Spinal cord (tissue), 10 donors: Measurements from ENCODE around the gene PARN. TPM values are rescaled to one million over a fixed set of nuclear protein-coding genes. Genes with fewer than 3 reads are reported as not detected.

Experiments used
- DNase-seq, 6 donors: peaks; one replicate each; pipeline versions ENCODE4 v3.0.0 to v3.0.0-alpha.2; 2013 to 2015; ENCODE audit warnings: low spot score in 6 of 6, low read depth in 4 of 6
- H3K27ac ChIP-seq: one replicate; pipeline ENCODE4 v1.5.1; 2013; ENCODE audit warnings: low read depth, low read length, control low read depth
- H3K27me3 ChIP-seq: one replicate; pipeline ENCODE4 v1.6.1; 2013; ENCODE audit warnings: low read length; ENCODE audit not compliant: control insufficient read depth, insufficient read depth
- H3K36me3 ChIP-seq: one replicate; pipeline ENCODE4 v1.6.1; 2013; ENCODE audit warnings: low read length; ENCODE audit not compliant: control insufficient read depth, insufficient read depth
- H3K4me1 ChIP-seq: one replicate; pipeline ENCODE4 v1.6.1; 2013; ENCODE audit warnings: low read length; ENCODE audit not compliant: control insufficient read depth, insufficient read depth
- H3K4me3 ChIP-seq: one replicate; pipeline ENCODE4 v1.5.1; 2013; ENCODE audit warnings: low read depth, low read length, control low read depth
- H3K9me3 ChIP-seq: one replicate; pipeline ENCODE4 v1.6.1; 2013; ENCODE audit warnings: low read length; ENCODE audit not compliant: control insufficient read depth, insufficient read depth
- WGBS: methylation state at CpG from one replicate; pipeline ENCODE4 v1.1.5; 2013; ENCODE audit warnings: missing lambda C conversion rate; ENCODE audit not compliant: insufficient coverage; 5-methylcytosine and 5-hydroxymethylcytosine counted together
- long read RNA-seq, 4 donors: transcript quantifications; one replicate each; lab custom pipeline, GENCODE V29; 2026
- polyA plus RNA-seq, 2 donors: library from polyadenylated mRNA; unstranded; fragments of 120-200 nt; gene quantifications; one replicate each; pipeline ENCODE4 v1.2.1, GENCODE V29; 2013; ENCODE audit not compliant: insufficient read length in 2 of 2
- total RNA-seq, 2 donors: library from RNA; depleted of rRNA in 1 of 2; stranded (reverse); fragments of 120-200 nt in 1 of 2; fragments of >200 nt in 1 of 2; gene quantifications; one replicate each; pipeline versions ENCODE4 v1.2.3 to v1.2.4, GENCODE V29; 2013 to 2014
- donor health status: healthy.

PARN gene
- total RNA-seq: 10 to 100 TPM; 26.3 to 33.6 TPM
- 10 to 100 TPM; 23.5 to 24.2 TPM for polyA plus RNA-seq
- long read RNA-seq, donor 1, partial matches to known transcripts: 10 of 14 reads
- long read RNA-seq, donor 1, other reads (novel, unspliced or antisense): 0 of 14 reads
- long read RNA-seq, donor 2: 0 reads
- long read RNA-seq, donor 3: 0 reads
- long read RNA-seq, donor 4, partial matches to known transcripts: 0 of 2 reads
- long read RNA-seq, donor 4, other reads (novel, unspliced or antisense): 0 of 2 reads

- H3K4me1 ChIP-seq: peaks cover 28% of the 10 kb centered on the region
- peak; percentile 76 to 98 (median 87) for DNase-seq
- H3K36me3 ChIP-seq: peaks cover 7% of the 10 kb centered on the region
- under 1% methylated on average over 51 of the region's 51 CpGs for WGBS
- H3K9me3 ChIP-seq: no peaks in the 10 kb centered on the region
- H3K27ac ChIP-seq: peak within 1 kb of the TSS; percentile 87
- no peaks in the 10 kb centered on the region for H3K27me3 ChIP-seq
- H3K4me3 ChIP-seq: peak within 1 kb of the TSS; percentile 88
These were observed at the start of gene PARN for GRCh38 chr16:14629919-14630619. Gene PARN, minus strand, starts transcription at chr16:14630260. Its CDS starts 135 bp downstream, at chr16:14630125.

GRCh38 chr16:14678748-14679497, 48.9 kb upstream of the PARN start:
- WGBS: 76% methylated on average over 9 of the region's 11 CpGs
- DNase-seq: no peak
- no peak overlapping the region for H3K4me3 ChIP-seq
- no peaks in the 10 kb centered on the region for H3K4me1 ChIP-seq
- no peaks in the 10 kb centered on the region for H3K36me3 ChIP-seq
- H3K27ac ChIP-seq: no peak overlapping the region
- no peaks in the 10 kb centered on the region for H3K9me3 ChIP-seq
- no peaks in the 10 kb centered on the region for H3K27me3 ChIP-seq

GRCh38 chr16:14677627-14678026, 47.6 kb upstream of the PARN start:
- Histone ChIP-seq H3K27me3 (no peaks in the 10 kb centered on the region), H3K4me3 (no peak overlapping the region), H3K4me1 (no peaks in the 10 kb centered on the region), H3K9me3 (no peaks in the 10 kb centered on the region), H3K36me3 (no peaks in the 10 kb centered on the region), H3K27ac (no peak overlapping the region)
- no peak for DNase-seq
- 95% methylated on average over 2 of the region's 5 CpGs for WGBS

- no peak for DNase-seq
- Histone ChIP-seq H3K27me3 (no peaks in the 10 kb centered on the region), H3K27ac (no peak overlapping the region), H3K4me1 (no peaks in the 10 kb centered on the region), H3K9me3 (no peaks in the 10 kb centered on the region), H3K36me3 (no peaks in the 10 kb centered on the region), H3K4me3 (no peak overlapping the region)
- no CpG with 5 or more reads among the region's 3 CpGs for WGBS
These were observed 46.6 kb upstream of the PARN start for GRCh38 chr16:14676633-14677032.

GRCh38 chr16:14672403-14672971, 42.4 kb upstream of the PARN start:
- H3K4me1 ChIP-seq: no peaks in the 10 kb centered on the region
- DNase-seq: no peak
- no peaks in the 10 kb centered on the region for H3K9me3 ChIP-seq
- H3K27ac ChIP-seq: no peak overlapping the region
- peaks cover 16% of the 10 kb centered on the region for H3K36me3 ChIP-seq
- H3K4me3 ChIP-seq: no peak overlapping the region
- 85% methylated on average over 5 of the region's 7 CpGs for WGBS
- no peaks in the 10 kb centered on the region for H3K27me3 ChIP-seq

- DNase-seq: no peak
- WGBS: 80% methylated on average over 1 of the region's 4 CpGs
- Histone ChIP-seq H3K4me1 (no peaks in the 10 kb centered on the region), H3K27ac (no peak overlapping the region), H3K9me3 (no peaks in the 10 kb centered on the region), H3K4me3 (no peak overlapping the region), H3K27me3 (no peaks in the 10 kb centered on the region), H3K36me3 (peaks cover 37% of the 10 kb centered on the region)
These were observed 39.7 kb upstream of the PARN start for GRCh38 chr16:14669776-14670175.

GRCh38 chr16:14668556-14669223, 38.6 kb upstream of the PARN start:
- Histone ChIP-seq H3K36me3 (peaks cover 45% of the 10 kb centered on the region), H3K9me3 (no peaks in the 10 kb centered on the region), H3K4me1 (no peaks in the 10 kb centered on the region), H3K27me3 (no peaks in the 10 kb centered on the region), H3K27ac (no peak overlapping the region), H3K4me3 (no peak overlapping the region)
- no peak for DNase-seq
- WGBS: no CpG with 5 or more reads among the region's 7 CpGs

- Histone ChIP-seq H3K27me3 (no peaks in the 10 kb centered on the region), H3K27ac (no peak overlapping the region)
- 95% methylated on average over 7 of the region's 16 CpGs for WGBS
These were observed 37.5 kb upstream of the PARN start for GRCh38 chr16:14667347-14668266.

More at GRCh38 chr16:14667347-14668266, 37.5 kb upstream of the PARN start:
- no peak for DNase-seq
- no peaks in the 10 kb centered on the region for H3K4me1 ChIP-seq
- H3K9me3 ChIP-seq: no peaks in the 10 kb centered on the region
- no peak overlapping the region for H3K4me3 ChIP-seq
- H3K36me3 ChIP-seq: peaks cover 54% of the 10 kb centered on the region
